Bronchial epithelial cell (primary cell): ENCODE measurements around the gene NOVA2. TPM values are rescaled to one million over a fixed set of nuclear protein-coding genes. Genes with fewer than 3 reads are reported as not detected.

Experiments used
- DNase-seq: peaks from one replicate; pipeline ENCODE4 v3.0.0-alpha.2; 2010; ENCODE audit warnings: low read depth
- FAIRE-seq: peaks from 2 replicates; lab custom pipeline; 2011; peaks lifted over from hg19 to GRCh38; lab: Jason Lieb, UNC
- H3K27me3 ChIP-seq: 2 replicates; pipeline ENCODE4 v1.5.1; 2011; ENCODE audit warnings: low read length; ENCODE audit not compliant: control insufficient read depth, insufficient read depth
- H3K36me3 ChIP-seq: 2 replicates; pipeline ENCODE4 v1.5.1; 2011; ENCODE audit warnings: low read length; ENCODE audit not compliant: control insufficient read depth, insufficient read depth
- H3K4me3 ChIP-seq: 2 replicates; pipeline ENCODE4 v1.5.1; 2011; ENCODE audit warnings: mild to moderate bottlenecking, low read depth, low read length, control low read depth
- CTCF ChIP-seq: IDR thresholded peaks from 2 replicates; pipeline ENCODE4 v1.5.1; 2011; ENCODE audit warnings: mild to moderate bottlenecking, moderate library complexity, low read length, control low read depth, inconsistent platforms; ENCODE audit not compliant: insufficient read depth, severe bottlenecking
- total RNA-seq: library from RNA; depleted of rRNA; stranded (reverse); fragments of >200 nt; gene quantifications from 2 replicates; pipeline ENCODE4 v1.2.1, GENCODE V29; 2014

The NOVA2 gene
- total RNA-seq, 1 donor from 2014 or later, result not detected

DNA sequence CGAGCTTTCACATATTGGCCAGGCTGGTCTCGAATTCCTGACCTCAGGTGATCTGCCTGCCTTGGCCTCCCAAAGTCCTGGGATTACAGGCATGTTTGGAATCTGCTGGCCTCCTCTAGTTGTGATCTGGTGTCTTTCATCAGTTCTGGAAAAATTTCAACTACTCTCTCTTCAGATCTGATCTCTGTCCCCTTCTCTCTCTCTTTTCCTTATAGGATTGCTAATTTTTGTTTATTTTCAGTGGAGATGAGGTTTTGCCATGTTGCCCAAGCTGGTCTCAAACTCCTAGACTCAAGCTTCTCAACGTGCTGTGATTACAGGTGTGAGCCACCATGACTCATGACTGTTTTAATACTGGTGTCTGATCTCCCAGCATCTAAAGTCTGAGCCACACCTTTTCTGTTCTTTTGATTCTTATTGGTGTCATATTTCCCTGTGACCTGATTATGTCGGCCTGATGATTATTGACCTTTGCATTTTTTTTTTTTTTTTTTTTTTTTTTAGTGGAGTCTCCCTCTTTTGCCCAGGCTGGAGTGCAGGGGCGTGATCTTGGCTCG lies 48.7 kb downstream of the NOVA2 start:
- H3K36me3 ChIP-seq, result no peaks in the 10 kb centered on the region
- no peaks in the 10 kb centered on the region for H3K27me3 ChIP-seq
- DNase-seq (peak; percentile 61), FAIRE-seq (no peak)
- TF ChIP-seq CTCF, result no peak
- H3K4me3 ChIP-seq, result no peak overlapping the region

- H3K4me3 ChIP-seq, result no peak overlapping the region
- no peaks in the 10 kb centered on the region for H3K27me3 ChIP-seq
- FAIRE-seq, result no peak
- no peak for DNase-seq
- no peaks in the 10 kb centered on the region for H3K36me3 ChIP-seq
- peak; percentile 10 for TF ChIP-seq CTCF
These were observed 51.4 kb downstream of the NOVA2 start for GRCh38 chr19:45922281-45922680.

DNA sequence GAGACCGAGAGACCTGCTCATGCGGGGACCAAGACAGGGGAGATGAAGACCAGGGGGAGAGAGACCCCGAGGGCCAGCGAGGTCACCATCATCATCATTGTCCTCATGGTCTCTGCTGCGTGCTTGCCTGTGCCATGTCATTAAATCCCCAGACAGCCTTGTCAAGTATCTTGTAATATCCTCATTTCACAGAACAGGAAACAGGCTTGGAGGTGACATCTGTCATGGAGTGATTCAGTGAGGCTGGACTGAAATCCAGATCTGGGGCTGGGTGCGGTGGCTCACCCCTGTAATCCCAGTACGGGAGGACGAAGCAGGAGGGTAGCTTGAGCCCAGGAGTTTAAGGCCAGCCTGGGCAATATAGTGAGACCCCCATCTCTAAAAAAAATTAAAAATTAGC lies 53.2 kb downstream of the NOVA2 start:
- no peaks in the 10 kb centered on the region for H3K27me3 ChIP-seq
- no peaks in the 10 kb centered on the region for H3K36me3 ChIP-seq
- FAIRE-seq (no peak), DNase-seq (no peak)
- no peak overlapping the region for H3K4me3 ChIP-seq
- TF ChIP-seq CTCF, result no peak

DNA sequence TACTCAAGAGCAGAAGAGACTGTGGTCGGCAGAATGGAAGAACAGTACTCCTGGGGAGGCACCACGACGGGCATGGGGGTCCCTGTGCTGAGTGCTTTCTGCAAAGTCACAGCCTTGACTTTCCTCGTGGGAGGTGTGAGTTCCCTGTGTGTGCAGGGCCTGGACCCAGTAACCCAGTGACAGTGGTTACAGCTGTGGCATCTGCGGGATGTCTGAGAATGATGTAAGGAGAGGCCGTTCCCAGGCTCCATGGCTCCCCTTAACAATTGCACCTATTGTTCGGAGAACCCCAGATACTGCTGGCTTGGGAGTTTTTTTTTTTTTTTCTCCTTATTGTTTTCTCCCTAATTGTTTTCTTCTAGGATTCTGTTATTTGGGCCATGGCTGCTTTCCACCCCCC lies 54.0 kb downstream of the NOVA2 start:
- H3K4me3 ChIP-seq, result no peak overlapping the region
- H3K36me3 ChIP-seq, result no peaks in the 10 kb centered on the region
- DNase-seq (no peak), FAIRE-seq (no peak)
- no peak for TF ChIP-seq CTCF
- H3K27me3 ChIP-seq, result no peaks in the 10 kb centered on the region

GRCh38 chr19:45918721-45919120 lies 54.9 kb downstream of the NOVA2 start:
- Histone ChIP-seq H3K36me3 (no peaks in the 10 kb centered on the region), H3K4me3 (no peak overlapping the region), H3K27me3 (no peaks in the 10 kb centered on the region)
- no peak for DNase-seq
- TF ChIP-seq CTCF, result no peak
- no peak for FAIRE-seq
